GM21576 (cell line): Measurements from ENCODE around the gene INPP5A.

Source experiments
- ATAC-seq: cut with Tn5 transposase; IDR thresholded peaks from one replicate; pipeline ENCODE4 v1.9.1; 2021; ENCODE audit warnings: mild to moderate bottlenecking, moderate library complexity; ENCODE audit not compliant: unreplicated experiment

INPP5A gene

GRCh38 chr10:132534391-132535064 lies 3.1 kb upstream of the INPP5A start:
- ATAC-seq, result no peak

DNA sequence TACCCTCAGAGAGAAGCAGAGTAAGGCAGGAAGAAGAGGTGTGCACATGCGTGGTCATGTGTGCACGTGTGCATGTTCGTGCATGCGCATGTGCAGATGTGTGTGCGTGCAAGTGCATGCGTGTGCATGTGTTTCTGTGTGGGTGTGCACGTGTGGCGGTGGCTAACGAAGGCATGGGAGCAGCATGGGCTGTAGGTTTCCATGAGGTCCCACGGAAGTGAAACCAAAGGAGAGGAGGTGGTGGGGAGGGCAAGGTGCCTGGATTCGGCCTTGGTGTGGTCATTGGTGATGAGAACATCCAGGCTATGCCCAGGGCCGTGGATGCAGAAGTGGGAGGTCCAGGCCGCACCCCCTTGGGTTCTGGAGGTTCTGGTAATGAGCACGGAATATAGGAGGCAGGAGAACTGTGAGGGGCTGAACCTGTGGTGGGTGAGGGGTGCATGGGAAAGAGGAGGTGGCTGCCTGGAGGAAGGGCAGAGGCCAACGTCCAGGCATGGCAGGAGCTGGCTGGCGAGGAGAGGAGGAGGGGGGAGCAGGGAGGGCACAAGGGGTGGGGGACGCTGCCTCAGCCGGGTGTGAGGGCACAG lies 2.4 kb upstream of the INPP5A start:
- no peak for ATAC-seq

GRCh38 chr10:132536241-132536876 lies 1.2 kb upstream of the INPP5A start:
- ATAC-seq, result peak; percentile 8

- ATAC-seq, result peak; percentile 84
Observed at GRCh38 chr10:132536877-132537683, 507 bp upstream of the INPP5A start.

GRCh38 chr10:132538031-132538789 lies 623 bp downstream of the INPP5A start:
- ATAC-seq, result no peak

DNA sequence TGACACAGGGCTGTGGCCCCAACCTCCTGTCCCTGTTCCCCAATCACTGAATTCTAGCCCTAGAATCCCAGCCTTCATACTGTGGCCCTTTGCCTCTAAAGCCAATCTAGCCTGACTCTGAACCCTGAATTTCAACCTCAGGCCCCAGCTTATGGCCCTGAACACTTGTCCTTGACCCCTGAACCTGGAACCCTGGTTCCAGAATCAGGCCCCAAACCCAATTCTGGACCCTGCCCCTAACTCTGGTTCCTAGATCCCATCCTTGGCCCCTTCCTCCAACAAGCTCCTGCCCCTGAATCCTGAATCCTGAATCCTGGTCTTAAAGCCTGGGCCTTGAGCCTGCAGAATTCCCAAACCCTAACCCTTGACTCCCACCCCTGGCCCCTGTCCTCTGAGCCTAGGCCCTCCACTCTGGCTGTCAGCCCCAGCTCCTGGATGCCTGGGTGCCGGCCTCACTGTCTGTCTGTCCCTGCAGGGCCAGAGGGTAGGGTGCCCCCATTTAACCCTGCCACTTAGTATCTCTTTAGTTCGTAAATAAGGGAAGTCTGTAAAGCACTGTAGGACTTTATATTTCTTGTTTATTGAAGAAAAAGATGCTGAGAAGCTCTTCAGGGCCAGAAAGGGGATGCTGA lies 1.3 kb downstream of the INPP5A start:
- ATAC-seq, result no peak

- ATAC-seq, result no peak
Observed at GRCh38 chr10:132539431-132539839, 1.8 kb downstream of the INPP5A start.

GRCh38 chr10:132539894-132540293 lies 2.3 kb downstream of the INPP5A start:
- ATAC-seq, result no peak

DNA sequence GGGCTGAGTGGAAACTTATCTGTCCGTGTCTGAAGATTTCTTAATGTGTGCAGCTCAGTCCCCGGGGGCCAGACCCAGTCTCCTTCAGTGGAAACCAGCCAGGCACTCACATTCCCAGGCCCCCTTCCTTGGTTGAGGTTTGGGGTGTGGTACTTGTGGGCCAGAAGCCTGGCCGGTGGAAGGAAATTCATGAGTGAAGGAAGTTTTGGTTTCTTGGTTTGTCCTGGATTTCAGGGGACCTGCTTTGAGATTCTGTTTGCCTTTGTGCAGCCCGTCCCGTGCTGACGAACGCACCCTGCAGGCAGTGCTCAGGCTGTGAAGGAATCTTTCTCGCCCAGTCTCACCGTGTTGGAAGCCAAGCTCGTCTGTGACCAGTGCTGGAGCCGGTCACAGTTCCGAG lies 2.9 kb downstream of the INPP5A start:
- no peak for ATAC-seq

DNA sequence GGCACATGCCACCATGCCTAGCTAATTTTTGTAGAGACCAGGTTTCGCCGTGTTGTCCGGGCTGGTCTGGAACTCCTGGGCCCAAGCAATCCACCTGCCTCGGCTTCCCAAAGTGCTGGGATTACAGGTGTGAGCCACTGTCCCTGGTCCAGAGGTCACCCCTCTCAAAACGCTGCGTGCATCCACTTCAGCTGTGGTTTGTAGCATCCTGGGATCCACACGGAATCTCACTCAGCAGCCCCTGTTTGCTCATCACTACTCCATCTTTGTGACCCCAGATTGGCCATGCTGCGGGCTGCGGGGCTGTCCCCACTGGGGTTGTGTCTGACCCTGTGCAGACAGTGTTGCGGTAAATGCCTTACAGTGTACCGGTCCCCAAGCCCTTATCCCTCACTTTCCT lies 3.5 kb downstream of the INPP5A start:
- ATAC-seq, result no peak

- no peak for ATAC-seq
Observed at GRCh38 chr10:132541601-132542011, 4.0 kb downstream of the INPP5A start.

DNA sequence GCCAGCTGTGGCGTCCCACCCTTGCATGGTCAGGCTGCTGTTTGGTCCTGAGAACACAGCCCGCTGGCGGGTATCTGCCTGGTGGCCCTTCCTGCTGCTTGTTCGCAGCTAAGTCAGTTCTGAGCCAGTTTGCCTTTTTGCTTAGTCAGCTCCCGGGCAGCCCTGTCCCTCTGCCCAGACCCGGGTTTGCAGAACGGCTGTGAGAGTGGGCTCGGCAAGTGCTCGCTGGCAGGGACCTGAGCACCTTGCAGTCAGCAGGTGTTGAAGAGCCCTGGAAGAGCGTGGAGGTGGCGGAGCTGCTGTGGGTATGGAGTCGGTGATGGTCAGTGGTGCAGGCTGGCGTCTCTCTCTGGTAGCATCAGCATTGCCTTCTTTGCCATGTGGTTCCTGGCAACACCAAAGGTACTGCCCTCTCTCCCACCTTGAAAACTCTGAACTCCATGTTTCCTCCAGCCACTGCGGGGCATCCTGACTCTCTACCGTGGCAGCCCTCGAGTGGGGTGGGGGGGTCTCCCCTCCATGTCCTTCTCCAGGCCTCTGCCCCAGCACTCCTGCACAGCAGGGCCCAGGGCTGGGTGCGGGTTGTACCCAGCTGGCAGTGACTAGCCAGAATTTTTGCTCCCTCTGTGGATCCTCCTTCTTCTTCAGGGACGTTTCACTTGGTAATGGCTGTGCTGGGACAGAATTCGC lies 4.6 kb downstream of the INPP5A start:
- ATAC-seq, result no peak

DNA sequence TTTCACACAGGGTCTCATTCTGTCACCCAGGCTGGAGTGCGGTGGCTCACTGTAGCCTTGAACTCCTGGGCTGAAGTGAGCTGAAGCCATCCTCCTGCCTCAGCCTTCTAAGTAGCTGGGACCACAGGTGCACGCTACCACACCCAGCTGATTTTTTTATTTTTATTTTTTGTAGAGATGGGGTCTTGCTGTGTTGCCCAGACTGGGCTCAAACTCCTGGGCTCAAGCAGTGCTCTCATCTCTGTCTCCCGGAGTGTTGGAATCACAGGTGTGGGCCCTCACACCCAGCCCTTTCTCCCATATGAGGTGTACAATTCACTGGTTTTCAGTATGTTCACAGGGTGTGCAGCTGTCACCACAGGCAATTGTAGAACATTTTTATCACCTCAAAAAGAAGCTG lies 5.2 kb downstream of the INPP5A start:
- ATAC-seq, result no peak

DNA sequence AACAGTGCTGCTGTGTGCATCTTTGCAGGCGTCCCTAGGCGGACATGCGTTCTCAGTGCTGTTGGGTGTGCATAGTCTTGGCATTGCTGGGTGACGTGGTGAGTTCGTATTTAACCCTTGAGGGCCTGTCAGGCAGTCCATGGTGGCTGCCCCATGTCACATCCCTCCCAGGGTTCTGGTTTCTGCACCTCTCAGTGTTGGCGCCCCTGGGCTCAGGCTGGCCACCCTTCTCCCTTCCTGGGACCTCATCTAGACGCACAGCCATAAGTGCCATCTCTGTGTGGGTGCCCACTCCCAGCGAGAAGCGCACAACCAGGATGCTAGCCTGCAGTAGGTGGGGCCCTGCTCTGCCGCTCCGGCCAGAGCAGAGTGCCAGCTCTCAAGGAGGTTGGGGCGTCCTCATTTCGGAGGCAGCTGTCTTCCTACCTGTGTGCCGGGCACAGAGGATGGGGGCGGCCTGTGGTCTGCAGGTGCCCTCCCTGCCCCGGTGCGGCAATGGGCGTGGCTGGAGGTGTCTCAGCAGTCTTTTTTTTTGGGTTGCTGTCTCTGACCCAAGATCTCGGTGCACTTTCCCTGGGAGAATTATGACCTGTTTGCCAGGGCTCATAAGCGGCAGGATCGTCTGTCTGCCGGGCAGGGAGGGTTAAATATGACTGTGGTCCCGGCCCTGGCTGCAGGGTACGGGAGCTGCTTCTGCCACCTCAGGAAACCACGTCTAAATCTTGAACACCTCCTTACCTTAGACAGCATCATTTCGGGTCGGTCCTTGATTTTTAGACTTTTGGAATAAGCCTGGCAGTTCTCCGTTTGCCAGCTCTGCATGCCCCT lies 6.5 kb downstream of the INPP5A start:
- ATAC-seq, result no peak

- ATAC-seq, result no peak
Observed at GRCh38 chr10:132544744-132545658, 7.4 kb downstream of the INPP5A start.

DNA sequence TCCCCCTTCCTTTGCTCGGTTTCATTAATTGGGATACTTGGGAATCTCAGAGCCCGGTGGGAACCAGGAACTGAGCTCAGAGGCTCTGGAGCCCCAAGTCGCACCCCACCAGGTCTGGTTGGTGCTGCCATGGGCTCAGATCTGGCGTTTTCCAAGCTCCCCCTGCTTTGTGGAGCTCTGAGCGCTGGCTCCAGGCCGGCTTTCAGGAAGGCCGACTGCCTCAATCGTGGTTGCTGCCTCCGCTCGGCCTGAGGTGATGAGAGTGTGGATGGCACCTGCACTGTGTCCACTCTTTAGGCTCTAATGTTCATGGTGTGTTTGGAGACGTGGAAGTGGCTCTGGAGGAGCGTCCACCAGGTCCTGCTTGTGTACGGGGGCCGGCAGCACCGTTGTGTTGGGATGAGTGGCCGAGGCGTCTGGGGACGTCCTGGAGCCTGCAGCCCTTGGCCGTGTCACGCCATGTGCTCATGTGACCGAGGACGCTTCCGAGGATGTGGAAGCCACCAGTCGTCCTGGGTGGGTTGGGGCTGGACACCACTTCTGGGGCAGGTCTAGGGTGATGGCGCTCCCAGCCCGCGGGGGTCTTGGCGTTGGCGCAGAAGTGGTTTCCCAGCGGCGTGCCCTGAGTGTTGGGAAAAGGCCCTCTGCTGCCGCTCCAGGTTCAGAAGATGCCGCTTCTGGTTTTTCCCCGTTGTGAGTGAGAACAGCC lies 8.2 kb downstream of the INPP5A start:
- no peak for ATAC-seq
